Adrenal gland (tissue), 12 donors: Measurements from ENCODE around the gene POLK. TPM values are rescaled to one million over a fixed set of nuclear protein-coding genes. Genes with fewer than 3 reads are reported as not detected.

Experiments used
- DNase-seq, 7 donors: peaks; one replicate each; pipeline ENCODE4 v3.0.0-alpha.2; 2019 to 2020
- H3K27ac ChIP-seq, 5 donors: fragments of 200-600 bp; sonication (generic) in 4 of 5; 1 replicate in 3 of 5; 2 replicates in 2 of 5; pipeline versions ENCODE4 v1.5.1 to v1.8.0; 2016 to 2020; ENCODE audit warnings: mild to moderate bottlenecking in 1 of 5
- H3K27me3 ChIP-seq: fragments of 200-600 bp; 2 replicates; pipeline ENCODE4 v1.8.0; 2021
- H3K36me3 ChIP-seq, 2 donors: fragments of 200-600 bp; replicated peaks in 1 of 2; 1 replicate in 1 of 2; 2 replicates in 1 of 2; pipeline versions ENCODE4 v1.5.1 to v1.8.0; 2018 to 2022
- H3K4me1 ChIP-seq, 2 donors: fragments of 200-600 bp; replicated peaks in 1 of 2; 1 replicate in 1 of 2; 2 replicates in 1 of 2; pipeline versions ENCODE4 v1.5.1 to v1.8.0; 2018 to 2021
- H3K4me3 ChIP-seq, 4 donors: fragments of 200-600 bp; sonication (generic) in 3 of 4; one replicate each; pipeline ENCODE4 v1.5.1; 2016 to 2018
- H3K9me3 ChIP-seq, 3 donors: fragments of 200-600 bp; sonication (generic) in 1 of 3; replicated peaks in 1 of 3; 1 replicate in 2 of 3; 2 replicates in 1 of 3; pipeline versions ENCODE4 v1.5.1 to v1.8.0; 2016 to 2021
- POLR2A ChIP-seq, 2 donors: fragments of 450-650 bp; IDR thresholded peaks; one replicate each; pipeline ENCODE4 v1.6.1; 2017; ENCODE audit warnings: antibody characterized with exemption in 2 of 2, mild to moderate bottlenecking in 2 of 2, moderate library complexity in 1 of 2
- WGBS, 4 donors: extraction: QIAGEN DNeasy Blood & Tissue Kit in 2 of 4; methylation state at CpG; one replicate each; pipeline versions ENCODE4 v1.1.5 to v1.1.7; 2013 to 2017; 5-methylcytosine and 5-hydroxymethylcytosine counted together
- intact Hi-C, 2 donors: fragments of 100-400 bp; cut with DNase I; formaldehyde crosslinking; loops; one replicate each; pipeline versions ENCODE4 v1.14.1 to v1.15.0; 2022 to 2023
- polyA plus RNA-seq, 3 donors: library from polyadenylated mRNA; stranded (reverse); fragments of 200-250 nt in 2 of 3; fragments of 350-450 nt in 1 of 3; fragmentation: Illumina TruSeq in 1 of 3; extraction: RNeasy Lipid Tissue Mini Kit (QIAGEN cat#74804) in 1 of 3; gene quantifications; one replicate each; pipeline ENCODE4 v1.2.3, GENCODE V29; 2013 to 2014
- total RNA-seq, 9 donors: library from RNA; depleted of rRNA in 4 of 9; stranded (reverse); fragments of >200 nt in 4 of 9; fragments of 120-200 nt in 1 of 9; fragmentation: NEBNext Ultra II Directional in 1 of 9; extraction: Animal tissue kit (Norgen Biotek cat#: 25700) in 1 of 9; gene quantifications; one replicate each; pipeline versions ENCODE4 v1.1.0 to v1.2.4, GENCODE V29; 2013 to 2023
- TF ChIP-seq, protein P1 (sequence below), 6 experiments: fragments of 450-650 bp in 4 of 6; fragments of 200-600 bp in 2 of 6; sonication (generic) in 1 of 6; IDR thresholded peaks; 1 replicate in 5 of 6; 2 replicates in 1 of 6; pipeline versions ENCODE4 v1.5.1 to v1.8.0; 2016 to 2021; ENCODE audit warnings: antibody characterized with exemption in 6 of 6, mild to moderate bottlenecking in 2 of 6, moderate library complexity in 1 of 6
- donor health status: healthy with polysubstance abuse.
- donor health status: Bipolar disorder and iron deficiency.
- donor health status: DM: yes; HTN: yes; CAD: no.
- donor health status: DM: no; HTN: no; CAD: no.
- donor health status: DM: no; HTN: no; CAD: no.
- donor health status: DM: yes; HTN: yes; CAD: no.

Gene POLK
- total and polyA plus RNA-seq, 12 donors: 6.9 to 63.6 (median 36.5) TPM

DNA sequence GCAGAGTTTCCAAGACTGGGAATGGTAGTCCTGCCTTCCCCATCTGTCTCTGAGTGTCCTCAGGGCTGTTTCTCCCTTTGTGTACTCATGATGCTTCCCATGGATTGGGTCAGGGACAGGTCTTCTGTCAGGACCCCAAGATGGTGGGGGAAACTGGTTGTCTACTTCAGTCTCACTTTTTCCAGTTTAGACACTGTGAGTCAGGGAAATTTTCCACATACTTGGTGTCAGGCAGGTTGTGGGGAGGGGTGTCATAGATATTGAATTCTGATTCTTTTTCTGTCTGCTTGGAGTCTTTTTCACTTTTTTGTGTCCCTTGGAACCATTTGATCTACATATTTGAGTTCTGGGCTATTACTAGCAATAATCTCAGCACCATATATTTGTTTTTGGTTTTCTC is 10.3 kb downstream of the POLK start:
- Histone ChIP-seq H3K9me3 (peaks cover 0 to 16% (median 8%) of the 10 kb centered on the region in 3 donors), H3K27me3 (no peaks in the 10 kb centered on the region), H3K4me1 (peaks cover 0 to 21% of the 10 kb centered on the region in 2 donors), H3K27ac (no peak overlapping the region), H3K36me3 (no peaks in the 10 kb centered on the region), H3K4me3 (no peak overlapping the region)
- intact Hi-C loops: no loop called here
- no peak for TF ChIP-seq POLR2A (IDR thresholded peaks at IDR 0.05)
- DNase-seq: no peak

DNA sequence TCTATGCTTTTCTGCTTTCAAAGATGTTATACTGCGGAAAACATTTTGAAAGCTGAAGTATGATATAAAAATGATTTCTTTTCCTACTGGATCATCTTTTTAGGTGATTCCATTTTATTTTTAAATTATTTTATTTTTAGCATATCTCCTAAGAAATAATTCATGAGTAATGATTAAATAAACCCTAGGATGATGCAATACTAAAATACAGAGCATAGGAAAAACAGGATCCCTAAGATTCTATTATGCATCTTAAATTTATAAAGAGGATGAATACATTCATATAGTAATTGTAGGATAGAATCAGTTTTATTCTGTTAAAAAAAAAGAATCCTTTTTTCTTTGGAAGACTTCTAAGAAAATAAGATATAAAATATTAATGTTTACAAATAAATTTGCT is 10.9 kb downstream of the POLK start:
- DNase-seq: no peak
- peaks cover 0 to 16% (median 8%) of the 10 kb centered on the region in 3 donors for H3K9me3 ChIP-seq
- intact Hi-C loops: no loop called here
- no peak overlapping the region for H3K4me3 ChIP-seq
- no peaks in the 10 kb centered on the region for H3K36me3 ChIP-seq
- H3K27ac ChIP-seq: no peak overlapping the region
- H3K27me3 ChIP-seq: no peaks in the 10 kb centered on the region
- 95 to 99% (median 98%) methylated on average over 1 of the region's 1 CpG for WGBS, 4 donors
- TF ChIP-seq, protein P1, sequence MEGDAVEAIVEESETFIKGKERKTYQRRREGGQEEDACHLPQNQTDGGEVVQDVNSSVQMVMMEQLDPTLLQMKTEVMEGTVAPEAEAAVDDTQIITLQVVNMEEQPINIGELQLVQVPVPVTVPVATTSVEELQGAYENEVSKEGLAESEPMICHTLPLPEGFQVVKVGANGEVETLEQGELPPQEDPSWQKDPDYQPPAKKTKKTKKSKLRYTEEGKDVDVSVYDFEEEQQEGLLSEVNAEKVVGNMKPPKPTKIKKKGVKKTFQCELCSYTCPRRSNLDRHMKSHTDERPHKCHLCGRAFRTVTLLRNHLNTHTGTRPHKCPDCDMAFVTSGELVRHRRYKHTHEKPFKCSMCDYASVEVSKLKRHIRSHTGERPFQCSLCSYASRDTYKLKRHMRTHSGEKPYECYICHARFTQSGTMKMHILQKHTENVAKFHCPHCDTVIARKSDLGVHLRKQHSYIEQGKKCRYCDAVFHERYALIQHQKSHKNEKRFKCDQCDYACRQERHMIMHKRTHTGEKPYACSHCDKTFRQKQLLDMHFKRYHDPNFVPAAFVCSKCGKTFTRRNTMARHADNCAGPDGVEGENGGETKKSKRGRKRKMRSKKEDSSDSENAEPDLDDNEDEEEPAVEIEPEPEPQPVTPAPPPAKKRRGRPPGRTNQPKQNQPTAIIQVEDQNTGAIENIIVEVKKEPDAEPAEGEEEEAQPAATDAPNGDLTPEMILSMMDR (IDR thresholded peaks at IDR 0.05): no peak
- TF ChIP-seq POLR2A (IDR thresholded peaks at IDR 0.05): no peak
- peaks cover 0 to 21% of the 10 kb centered on the region in 2 donors for H3K4me1 ChIP-seq

DNA sequence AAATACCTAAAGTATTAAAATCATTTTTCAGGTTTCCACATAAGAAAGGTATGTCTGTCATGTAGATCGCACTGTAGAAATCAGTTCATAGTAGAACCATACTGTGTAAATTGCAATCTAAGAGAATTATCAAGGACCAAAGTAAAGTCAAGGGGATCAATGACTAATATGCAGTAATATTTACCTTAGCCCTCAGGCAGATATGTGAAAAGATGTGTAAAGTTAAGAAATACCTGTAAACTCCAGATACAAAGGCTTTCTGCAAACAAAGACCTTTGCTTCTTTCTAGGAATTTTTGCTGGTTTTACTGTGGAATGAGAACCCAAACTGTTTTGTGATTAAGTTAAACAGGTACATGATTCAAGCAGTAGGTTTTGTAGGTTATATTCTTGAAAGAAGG is 11.6 kb downstream of the POLK start:
- no peak overlapping the region for H3K27ac ChIP-seq
- no peaks in the 10 kb centered on the region for H3K27me3 ChIP-seq
- peaks cover 0 to 20% of the 10 kb centered on the region in 2 donors for H3K4me1 ChIP-seq
- no peaks in the 10 kb centered on the region for H3K36me3 ChIP-seq
- 84 to 100% (median 98%) methylated on average over 1 of the region's 1 CpG for WGBS, 4 donors
- H3K4me3 ChIP-seq: no peak overlapping the region
- TF ChIP-seq, protein P1 (IDR thresholded peaks at IDR 0.05): no peak
- TF ChIP-seq POLR2A (IDR thresholded peaks at IDR 0.05): no peak
- intact Hi-C loops: no loop called here
- peaks cover 0 to 16% (median 8%) of the 10 kb centered on the region in 3 donors for H3K9me3 ChIP-seq
- no peak for DNase-seq

DNA sequence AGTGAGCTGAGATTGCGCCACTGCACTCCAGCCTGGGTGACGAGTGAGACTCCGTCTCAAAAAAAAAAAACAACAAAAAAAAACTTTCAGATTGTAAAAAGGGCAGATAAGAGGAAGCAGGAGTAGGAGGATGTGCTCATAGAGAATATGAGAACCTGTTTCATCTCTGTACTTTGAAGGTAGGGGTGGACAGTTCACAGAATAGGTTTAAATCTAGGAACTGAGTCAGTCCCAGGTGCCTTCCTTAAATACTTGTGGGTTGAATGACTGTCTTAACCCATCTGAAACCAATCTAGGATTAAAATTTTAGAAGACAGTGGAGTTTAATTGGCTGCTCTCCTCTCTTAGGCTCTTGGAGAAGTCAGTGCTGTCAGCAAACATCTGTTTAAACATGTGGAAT is 12.4 kb downstream of the POLK start:
- Histone ChIP-seq H3K36me3 (no peaks in the 10 kb centered on the region), H3K9me3 (peaks cover 0 to 16% (median 8%) of the 10 kb centered on the region in 3 donors), H3K27me3 (no peaks in the 10 kb centered on the region), H3K27ac (no peak overlapping the region), H3K4me3 (no peak overlapping the region), H3K4me1 (peaks cover 0 to 12% of the 10 kb centered on the region in 2 donors)
- WGBS, 4 donors: 69 to 83% (median 79%) methylated on average over 3 of the region's 3 CpGs
- intact Hi-C loops: no loop called here
- no peak for DNase-seq
- TF ChIP-seq POLR2A (IDR thresholded peaks at IDR 0.05): no peak
- TF ChIP-seq, protein P1 (IDR thresholded peaks at IDR 0.05): no peak

DNA sequence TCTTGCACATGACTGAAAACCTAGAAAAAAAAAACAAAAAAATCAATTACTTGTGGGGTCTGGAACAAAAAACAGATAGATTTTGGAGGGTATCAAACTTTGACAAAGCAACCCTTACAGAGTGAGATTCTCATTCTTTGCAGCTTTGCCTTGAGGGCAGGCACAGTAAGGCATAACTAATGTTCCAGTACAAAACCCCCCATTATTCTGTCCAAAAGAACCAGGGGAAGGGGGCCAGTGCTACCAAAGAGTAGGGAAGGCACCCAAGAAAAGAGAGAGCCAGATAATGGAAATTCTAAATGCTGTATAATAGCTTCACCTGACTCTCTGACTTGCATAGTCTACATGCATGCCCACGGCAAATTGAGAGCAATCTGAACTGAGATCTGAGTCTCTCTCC is 12.9 kb downstream of the POLK start:
- intact Hi-C loops: no loop called here
- WGBS, 4 donors: 82 to 96% (median 87%) methylated on average over 1 of the region's 1 CpG
- H3K4me1 ChIP-seq: peaks cover 0 to 9% of the 10 kb centered on the region in 2 donors
- no peak for DNase-seq
- no peak overlapping the region for H3K4me3 ChIP-seq
- TF ChIP-seq, protein P1 (IDR thresholded peaks at IDR 0.05): no peak
- TF ChIP-seq POLR2A (IDR thresholded peaks at IDR 0.05): no peak
- no peaks in the 10 kb centered on the region for H3K27me3 ChIP-seq
- H3K27ac ChIP-seq: no peak overlapping the region
- no peaks in the 10 kb centered on the region for H3K36me3 ChIP-seq
- peaks cover 0 to 16% (median 8%) of the 10 kb centered on the region in 3 donors for H3K9me3 ChIP-seq
